ENCODE results near the gene ATRIP.

Gene ATRIP

DNA sequence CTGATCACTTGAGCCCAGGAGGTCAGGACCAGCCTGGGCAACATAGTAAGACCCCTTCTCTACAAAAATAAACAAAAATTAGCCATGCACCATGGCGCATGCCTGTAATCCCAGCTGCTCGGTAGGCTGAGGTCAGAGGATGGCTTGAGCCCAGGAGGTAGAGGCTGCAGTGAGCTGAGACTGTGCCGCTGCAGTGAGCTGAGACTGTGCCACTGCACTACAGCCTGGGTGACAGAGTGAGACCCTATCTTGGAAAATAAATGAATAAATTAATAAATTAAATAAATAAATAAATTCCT is 46.6 kb downstream of the ATRIP start:
- WGBS, 2 experiments (ENCODE audit: insufficient coverage in 2 of 2) = 98 to 100% methylated on average over 1 to 3 of the region's 3 CpGs
- H3K27ac ChIP-seq (ENCODE audit: low read depth, low read length, severe bottlenecking) = no peak overlapping the region

GRCh38 chr3:48500656-48501055 is 54.1 kb downstream of the ATRIP start:
- H3K9me3 ChIP-seq (ENCODE audit: control insufficient read depth, low read length) = peaks cover 4% of the 10 kb centered on the region
- H3K27ac ChIP-seq (ENCODE audit: low read depth, low read length, severe bottlenecking) = no peak overlapping the region
- peaks cover 37% of the 10 kb centered on the region for H3K36me3 ChIP-seq (ENCODE audit: control insufficient read depth, insufficient read depth, low read length)
- 93 to 98% methylated on average over 4 to 5 of the region's 5 CpGs for WGBS, 2 experiments (ENCODE audit: insufficient coverage in 2 of 2)
- H3K4me1 ChIP-seq (ENCODE audit: control insufficient read depth, insufficient read depth, low read length, poor library complexity, severe bottlenecking) = peaks cover 14% of the 10 kb centered on the region
- no peak overlapping the region for H3K4me3 ChIP-seq (ENCODE audit: extremely low read depth, insufficient read depth, low read length, poor library complexity, severe bottlenecking)

More for the DNA sequence above, 46.6 kb downstream of the ATRIP start:
- Histone ChIP-seq H3K9me3 (ENCODE audit: control insufficient read depth, low read length) (peaks cover under 1% of the 10 kb centered on the region), H3K4me1 (ENCODE audit: control insufficient read depth, insufficient read depth, low read length, poor library complexity, severe bottlenecking) (no peaks in the 10 kb centered on the region), H3K4me3 (ENCODE audit: extremely low read depth, insufficient read depth, low read length, poor library complexity, severe bottlenecking) (no peak overlapping the region), H3K36me3 (ENCODE audit: control insufficient read depth, insufficient read depth, low read length) (peaks cover 40% of the 10 kb centered on the region)

- 88 to 98% methylated on average over 5 to 6 of the region's 7 CpGs for WGBS, 2 experiments (ENCODE audit: insufficient coverage in 2 of 2)
- peaks cover 34% of the 10 kb centered on the region for H3K36me3 ChIP-seq (ENCODE audit: control insufficient read depth, insufficient read depth, low read length)
- peaks cover 4% of the 10 kb centered on the region for H3K9me3 ChIP-seq (ENCODE audit: control insufficient read depth, low read length)
- H3K27ac ChIP-seq (ENCODE audit: low read depth, low read length, severe bottlenecking) = no peak overlapping the region
- H3K4me3 ChIP-seq (ENCODE audit: extremely low read depth, insufficient read depth, low read length, poor library complexity, severe bottlenecking) = no peak overlapping the region
- H3K4me1 ChIP-seq (ENCODE audit: control insufficient read depth, insufficient read depth, low read length, poor library complexity, severe bottlenecking) = peaks cover 17% of the 10 kb centered on the region
These were observed 54.7 kb downstream of the ATRIP start for GRCh38 chr3:48501196-48501595.

- peaks cover 34% of the 10 kb centered on the region for H3K36me3 ChIP-seq (ENCODE audit: control insufficient read depth, insufficient read depth, low read length)
- 85 to 100% methylated on average over 2 to 5 of the region's 5 CpGs for whole genome bisulfite sequencing, 2 experiments (ENCODE audit: insufficient coverage in 2 of 2)
- H3K9me3 ChIP-seq (ENCODE audit: control insufficient read depth, low read length) = peaks cover 4% of the 10 kb centered on the region
- no peak overlapping the region for H3K4me3 ChIP-seq (ENCODE audit: extremely low read depth, insufficient read depth, low read length, poor library complexity, severe bottlenecking)
- H3K27ac ChIP-seq (ENCODE audit: low read depth, low read length, severe bottlenecking) = no peak overlapping the region
- H3K4me1 ChIP-seq (ENCODE audit: control insufficient read depth, insufficient read depth, low read length, poor library complexity, severe bottlenecking) = peaks cover 24% of the 10 kb centered on the region
These were observed 55.6 kb downstream of the ATRIP start for GRCh38 chr3:48502121-48502520.

DNA sequence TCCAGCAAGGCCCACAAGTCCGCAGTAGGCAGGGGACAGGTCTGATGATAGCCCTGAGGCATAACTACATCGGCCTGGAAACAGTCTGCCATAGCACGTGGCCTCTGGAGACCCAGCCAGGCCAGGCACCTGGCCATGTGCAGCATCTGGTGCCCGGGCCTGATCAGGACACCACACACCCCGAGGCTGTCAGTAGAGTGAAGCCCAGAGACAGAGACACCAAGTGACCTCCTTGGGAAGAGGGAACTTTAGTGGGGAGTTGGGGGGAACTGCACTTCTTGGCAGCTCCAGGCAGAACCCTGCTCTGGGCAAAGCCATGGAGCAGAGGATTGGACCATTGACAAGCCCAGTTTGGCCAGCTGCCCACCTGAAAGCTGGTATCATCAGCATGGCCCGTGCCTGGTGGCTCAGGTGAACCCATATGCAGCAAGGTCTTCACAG is 56.2 kb downstream of the ATRIP start:
- H3K4me3 ChIP-seq (ENCODE audit: extremely low read depth, insufficient read depth, low read length, poor library complexity, severe bottlenecking) = peak overlapping the region; percentile 76
- peaks cover 4% of the 10 kb centered on the region for H3K9me3 ChIP-seq (ENCODE audit: control insufficient read depth, low read length)
- 95 to 97% methylated on average over 6 of the region's 6 CpGs for WGBS, 2 experiments (ENCODE audit: insufficient coverage in 2 of 2)
- no peak overlapping the region for H3K27ac ChIP-seq (ENCODE audit: low read depth, low read length, severe bottlenecking)
- peaks cover 31% of the 10 kb centered on the region for H3K4me1 ChIP-seq (ENCODE audit: control insufficient read depth, insufficient read depth, low read length, poor library complexity, severe bottlenecking)
- H3K36me3 ChIP-seq (ENCODE audit: control insufficient read depth, insufficient read depth, low read length) = peaks cover 30% of the 10 kb centered on the region

DNA sequence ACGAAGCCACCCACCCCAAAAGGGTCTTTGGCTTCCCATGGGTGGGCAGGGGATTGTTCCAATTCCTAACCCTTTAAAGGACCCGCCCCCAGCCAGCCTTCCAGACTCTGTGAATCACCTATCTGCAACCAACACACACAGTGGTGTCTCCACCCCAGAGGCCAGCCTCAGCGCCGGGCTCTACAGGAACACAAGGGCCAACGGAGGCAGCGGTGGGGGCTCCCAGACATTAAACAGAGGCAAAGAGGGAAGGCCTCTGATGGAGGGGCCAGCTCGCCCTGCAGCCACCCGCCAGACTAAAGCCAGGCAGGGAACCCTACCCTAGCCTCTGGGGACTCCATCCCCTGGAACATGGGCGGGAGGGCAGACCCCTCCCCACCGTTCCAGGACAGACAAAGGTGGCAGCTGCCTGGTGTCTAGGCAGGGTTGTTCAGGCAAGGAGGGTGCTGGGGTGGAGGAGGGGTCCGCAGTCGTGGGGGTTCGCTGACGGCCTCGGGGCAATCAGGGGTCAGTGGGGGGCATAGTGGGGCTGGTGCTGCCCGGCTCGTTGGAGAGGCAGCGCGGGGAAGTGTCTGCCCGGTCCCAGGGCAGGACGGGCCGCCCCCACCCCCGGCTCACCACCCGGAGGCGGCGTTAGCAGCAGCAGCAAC is 57.0 kb downstream of the ATRIP start:
- Histone ChIP-seq H3K36me3 (ENCODE audit: control insufficient read depth, insufficient read depth, low read length) (peaks cover 22% of the 10 kb centered on the region), H3K4me1 (ENCODE audit: control insufficient read depth, insufficient read depth, low read length, poor library complexity, severe bottlenecking) (peaks cover 34% of the 10 kb centered on the region), H3K9me3 (ENCODE audit: control insufficient read depth, low read length) (no peaks in the 10 kb centered on the region), H3K4me3 (ENCODE audit: extremely low read depth, insufficient read depth, low read length, poor library complexity, severe bottlenecking) (peak overlapping the region; percentile 76), H3K27ac (ENCODE audit: low read depth, low read length, severe bottlenecking) (peak overlapping the region; percentile 71)
- WGBS, 2 experiments (ENCODE audit: insufficient coverage in 2 of 2) = 4% methylated on average over 6 to 24 of the region's 26 CpGs

DNA sequence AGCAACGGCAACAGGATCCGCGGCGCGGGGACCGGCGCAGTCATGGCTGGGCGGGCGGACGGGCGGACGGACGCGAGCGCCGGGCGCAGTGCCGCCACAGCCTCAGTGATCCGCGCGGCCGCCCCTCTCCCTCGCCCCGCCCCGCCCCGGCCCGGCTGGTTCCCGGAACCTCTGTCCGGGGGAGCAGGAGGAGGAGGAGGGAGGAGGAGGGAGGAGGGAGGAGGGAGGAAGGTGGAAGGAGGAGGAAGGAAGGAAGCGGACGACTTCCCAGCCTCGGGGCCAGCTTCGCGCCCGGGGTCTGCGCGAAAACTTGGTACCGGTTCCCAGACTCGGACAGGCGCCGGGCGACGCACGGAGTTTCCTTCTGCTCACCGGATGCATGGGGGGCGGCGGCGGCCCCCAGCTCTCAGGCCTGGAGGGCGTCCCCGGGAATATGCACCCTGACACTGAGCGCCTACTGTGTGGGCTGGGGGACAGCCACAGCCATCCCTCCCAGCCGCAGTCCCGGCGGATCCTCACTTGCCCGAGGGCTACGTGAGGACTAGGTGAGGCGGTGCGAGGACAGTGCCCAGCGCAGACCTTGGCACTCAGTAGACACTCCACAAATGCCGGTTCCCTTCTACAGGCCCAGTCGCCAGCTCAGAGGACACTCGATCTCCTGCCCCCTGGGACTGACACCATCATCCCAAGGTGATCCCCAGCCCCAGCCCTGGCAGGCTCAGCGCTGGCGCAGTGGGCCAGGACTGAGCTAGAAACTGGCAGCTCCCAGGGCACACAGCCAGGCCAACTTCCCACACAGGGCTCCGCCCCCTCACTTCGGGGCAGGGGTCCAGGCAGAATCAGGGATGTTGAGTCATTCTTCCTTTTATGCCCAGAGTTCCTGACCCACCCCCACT is 57.8 kb downstream of the ATRIP start, which contains the start of gene SHISA5:
SHISA5 (minus strand) TSS at position 124 of the 896 bp plus-strand sequence; CDS start at position 44, 80 bp downstream.
- Histone ChIP-seq H3K9me3 (ENCODE audit: control insufficient read depth, low read length) (no peaks in the 10 kb centered on the region), H3K4me3 (ENCODE audit: extremely low read depth, insufficient read depth, low read length, poor library complexity, severe bottlenecking) (peak within 1 kb of the TSS; percentile 76), H3K27ac (ENCODE audit: low read depth, low read length, severe bottlenecking) (peak within 1 kb of the TSS; percentile 71), H3K36me3 (ENCODE audit: control insufficient read depth, insufficient read depth, low read length) (peaks cover 14% of the 10 kb centered on the region), H3K4me1 (ENCODE audit: control insufficient read depth, insufficient read depth, low read length, poor library complexity, severe bottlenecking) (peaks cover 34% of the 10 kb centered on the region)
- 10 to 12% methylated on average over 40 to 43 of the region's 66 CpGs for WGBS, 2 experiments (ENCODE audit: insufficient coverage in 2 of 2)

DNA sequence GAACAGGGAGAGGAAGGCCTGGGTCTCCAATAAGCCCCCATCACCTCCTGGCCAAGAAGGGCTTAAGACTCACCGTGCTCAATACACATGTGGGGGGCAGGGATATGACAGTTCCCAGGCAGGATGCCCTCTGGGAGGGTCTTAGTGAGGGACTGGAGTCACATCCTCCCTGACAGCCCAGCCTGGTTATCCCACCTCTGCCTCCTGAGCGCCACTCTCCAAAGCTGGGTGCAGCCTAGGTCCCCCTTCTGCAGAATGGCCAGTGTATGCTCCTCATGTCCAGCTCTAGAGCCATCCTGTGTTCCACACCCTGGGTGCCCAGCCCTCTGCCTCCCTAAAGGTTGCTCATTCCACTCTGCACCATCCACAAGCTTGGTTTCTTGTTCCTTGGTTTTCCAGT is 58.6 kb downstream of the ATRIP start:
- no peaks in the 10 kb centered on the region for H3K9me3 ChIP-seq (ENCODE audit: control insufficient read depth, low read length)
- no peak overlapping the region for H3K27ac ChIP-seq (ENCODE audit: low read depth, low read length, severe bottlenecking)
- H3K4me1 ChIP-seq (ENCODE audit: control insufficient read depth, insufficient read depth, low read length, poor library complexity, severe bottlenecking) = peaks cover 34% of the 10 kb centered on the region
- peaks cover 7% of the 10 kb centered on the region for H3K36me3 ChIP-seq (ENCODE audit: control insufficient read depth, insufficient read depth, low read length)
- WGBS, 2 experiments (ENCODE audit: insufficient coverage in 2 of 2) = 90 to 100% methylated on average over 1 to 2 of the region's 2 CpGs
- no peak overlapping the region for H3K4me3 ChIP-seq (ENCODE audit: extremely low read depth, insufficient read depth, low read length, poor library complexity, severe bottlenecking)

DNA sequence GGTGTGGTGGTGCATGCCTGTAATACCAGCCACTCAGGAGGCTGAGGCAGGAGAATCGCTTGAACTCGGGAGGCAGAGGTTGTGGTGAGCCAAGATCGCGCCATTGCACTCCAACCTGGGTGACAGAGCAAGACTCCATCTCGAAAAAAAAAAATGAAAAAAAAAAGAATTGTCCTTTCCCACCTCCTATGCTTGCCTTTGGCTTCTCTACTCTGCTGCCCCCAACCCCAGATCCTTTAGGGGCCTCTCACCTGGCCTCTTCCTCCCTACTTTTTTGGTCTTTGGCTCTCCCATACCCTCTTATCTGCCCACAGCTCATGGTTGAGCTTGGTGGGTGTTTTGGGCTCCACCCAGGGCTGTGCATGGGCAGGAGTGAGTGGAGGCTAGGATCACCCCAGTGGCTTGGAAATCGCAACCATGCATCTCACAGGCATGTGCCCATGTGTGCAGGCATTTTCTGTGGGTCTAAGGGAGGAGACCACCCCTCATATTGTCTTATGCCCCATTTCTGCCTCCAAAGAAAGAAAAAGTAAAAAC is 59.5 kb downstream of the ATRIP start:
- Histone ChIP-seq H3K4me3 (ENCODE audit: extremely low read depth, insufficient read depth, low read length, poor library complexity, severe bottlenecking) (no peak overlapping the region), H3K27ac (ENCODE audit: low read depth, low read length, severe bottlenecking) (no peak overlapping the region), H3K9me3 (ENCODE audit: control insufficient read depth, low read length) (no peaks in the 10 kb centered on the region), H3K36me3 (ENCODE audit: control insufficient read depth, insufficient read depth, low read length) (peaks cover under 1% of the 10 kb centered on the region), H3K4me1 (ENCODE audit: control insufficient read depth, insufficient read depth, low read length, poor library complexity, severe bottlenecking) (peaks cover 34% of the 10 kb centered on the region)
- WGBS, 2 experiments (ENCODE audit: insufficient coverage in 2 of 2) = 96 to 100% methylated on average over 4 of the region's 6 CpGs

DNA sequence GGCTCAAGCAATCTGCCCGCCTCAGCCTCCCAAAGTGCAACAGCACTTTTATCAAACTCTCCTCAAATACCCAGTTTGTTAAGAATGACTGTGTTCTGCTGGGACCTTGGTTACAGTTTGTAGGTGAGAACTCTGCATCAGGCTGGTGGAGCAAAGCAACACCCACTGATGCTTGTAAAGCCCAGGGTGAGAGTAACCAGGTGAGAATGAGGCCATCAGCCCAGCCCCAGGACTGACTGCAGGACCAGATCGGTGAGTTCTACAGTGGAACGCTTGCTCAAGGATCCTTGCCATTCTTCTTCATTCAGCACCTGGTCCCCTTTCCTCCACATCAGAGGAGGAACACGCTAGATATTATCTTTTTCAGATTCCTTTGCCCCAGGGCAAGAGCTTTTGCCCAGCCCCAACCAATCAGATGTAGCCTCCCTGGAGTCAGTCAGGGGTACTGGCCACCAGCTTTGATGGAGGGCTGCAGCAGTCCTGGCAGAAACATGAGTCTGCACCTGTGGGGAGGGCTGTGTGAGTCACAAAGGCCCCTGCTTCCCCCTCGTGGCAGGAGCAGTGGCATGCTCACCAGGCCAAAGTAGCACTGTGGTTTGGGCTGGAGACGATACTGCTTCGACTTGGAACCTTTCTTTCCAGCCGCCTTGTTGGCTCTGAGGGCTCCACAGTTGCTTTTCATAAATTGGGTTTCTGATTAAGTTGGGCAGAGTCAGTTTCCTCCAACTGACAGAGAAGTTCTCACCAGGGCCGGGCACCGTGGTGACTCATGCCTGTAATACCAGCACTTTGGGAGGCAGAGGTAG is 60.9 kb downstream of the ATRIP start:
- 36 to 58% methylated on average over 7 to 8 of the region's 10 CpGs for WGBS, 2 experiments (ENCODE audit: insufficient coverage in 2 of 2)
- H3K9me3 ChIP-seq (ENCODE audit: control insufficient read depth, low read length) = no peaks in the 10 kb centered on the region
- peak overlapping the region; percentile 41 for H3K27ac ChIP-seq (ENCODE audit: low read depth, low read length, severe bottlenecking)
- H3K4me3 ChIP-seq (ENCODE audit: extremely low read depth, insufficient read depth, low read length, poor library complexity, severe bottlenecking) = no peak overlapping the region
- H3K36me3 ChIP-seq (ENCODE audit: control insufficient read depth, insufficient read depth, low read length) = no peaks in the 10 kb centered on the region
- peaks cover 34% of the 10 kb centered on the region for H3K4me1 ChIP-seq (ENCODE audit: control insufficient read depth, insufficient read depth, low read length, poor library complexity, severe bottlenecking)
